NB4 (cell line): ENCODE data around the gene COL17A1.

Source experiments
- DNase-seq: peaks from one replicate; pipeline ENCODE4 v3.0.0; 2010; ENCODE audit warnings: low read depth
- H3K4me3 ChIP-seq: one replicate; pipeline ENCODE4 v1.5.1; 2011; ENCODE audit warnings: mild to moderate bottlenecking, low read depth, low read length, moderate library complexity
- CTCF ChIP-seq: IDR thresholded peaks from one replicate; pipeline ENCODE4 v1.5.1; 2012; ENCODE audit warnings: low read depth, low read length
- MYC ChIP-seq: IDR thresholded peaks from 2 replicates; pipeline ENCODE4 v1.6.1; 2011; ENCODE audit warnings: low read depth, low read length
- POLR2A ChIP-seq: IDR thresholded peaks from 2 replicates; pipeline ENCODE4 v1.6.1; 2011; ENCODE audit warnings: mild to moderate bottlenecking; ENCODE audit not compliant: insufficient read length; ENCODE audit errors: extremely low read depth
- TF ChIP-seq, protein P1 (sequence below): IDR thresholded peaks from 2 replicates; pipeline ENCODE4 v1.6.1; 2011; ENCODE audit warnings: low read depth, low read length

The COL17A1 gene

DNA sequence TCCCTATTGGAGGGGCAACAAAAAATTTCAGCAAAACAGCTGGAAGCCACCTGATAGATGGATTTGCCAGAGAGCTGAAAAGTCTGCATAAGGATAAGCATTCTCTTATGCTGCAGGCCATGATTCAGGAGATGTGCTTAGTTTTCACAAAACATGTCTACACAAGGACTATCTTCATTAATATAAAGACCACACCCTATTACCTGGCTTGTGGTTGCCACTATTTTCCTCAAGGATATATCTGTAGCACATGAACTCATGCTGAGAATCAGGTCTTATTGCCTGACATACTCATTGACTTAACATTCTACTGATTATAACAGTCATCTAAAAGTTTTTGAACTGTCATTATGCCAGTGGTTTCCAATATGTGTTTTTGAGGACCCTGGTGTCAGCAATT is 7.1 kb upstream of the COL17A1 start:
- no peak for TF ChIP-seq CTCF
- TF ChIP-seq POLR2A = no peak
- TF ChIP-seq, protein P1, sequence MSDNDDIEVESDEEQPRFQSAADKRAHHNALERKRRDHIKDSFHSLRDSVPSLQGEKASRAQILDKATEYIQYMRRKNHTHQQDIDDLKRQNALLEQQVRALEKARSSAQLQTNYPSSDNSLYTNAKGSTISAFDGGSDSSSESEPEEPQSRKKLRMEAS = no peak
- TF ChIP-seq MYC = no peak

GRCh38 chr10:104090611-104091010 is 4.9 kb upstream of the COL17A1 start:
- no peak overlapping the region for H3K4me3 ChIP-seq
- TF ChIP-seq POLR2A (no peak), MYC (no peak), CTCF (no peak)
- TF ChIP-seq, protein P1 = no peak
- DNase-seq = no peak

More for the DNA sequence above, 7.1 kb upstream of the COL17A1 start:
- no peak for DNase-seq
- H3K4me3 ChIP-seq = no peak overlapping the region

DNA sequence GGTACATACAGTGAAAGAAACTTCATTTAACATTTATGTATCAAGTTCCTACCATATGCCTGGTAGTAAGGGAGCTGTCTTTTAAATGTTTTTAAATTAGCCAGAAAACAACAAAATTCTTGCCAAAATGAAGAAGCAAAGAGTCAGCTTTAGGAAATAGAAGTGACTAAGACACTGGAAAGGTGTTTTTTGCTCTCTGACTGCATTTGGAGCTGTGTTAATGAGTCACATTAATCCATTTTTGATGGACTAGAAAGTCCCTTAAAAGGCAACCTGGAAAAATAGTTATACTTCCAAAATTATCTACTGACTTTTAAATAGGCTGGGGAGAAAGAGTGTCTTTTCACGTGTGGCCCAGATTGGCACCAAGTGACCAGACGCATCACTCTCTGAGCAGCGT is 3.9 kb upstream of the COL17A1 start:
- no peak overlapping the region for H3K4me3 ChIP-seq
- no peak for DNase-seq
- TF ChIP-seq, protein P1 = no peak
- no peak for TF ChIP-seq CTCF
- TF ChIP-seq POLR2A = no peak
- TF ChIP-seq MYC = no peak

DNA sequence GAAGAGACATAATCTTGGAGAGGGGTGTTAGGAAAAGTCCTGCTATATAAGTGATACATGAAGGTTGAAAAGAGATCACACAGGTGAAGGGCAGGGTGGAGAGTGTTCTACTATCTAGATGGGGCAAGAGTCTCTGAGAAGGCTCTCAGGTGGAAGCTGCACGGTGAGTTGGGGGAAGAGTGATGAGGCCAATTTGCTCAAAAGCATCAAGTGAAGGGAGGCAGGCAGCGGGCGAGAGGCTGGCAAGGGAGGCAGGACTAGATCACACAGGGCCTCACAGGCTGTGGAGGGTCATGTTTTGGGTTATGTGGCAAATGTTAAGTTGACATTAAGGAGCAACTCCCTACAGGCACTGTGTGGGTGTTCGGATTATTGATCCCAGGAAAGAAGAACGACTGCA is 2.6 kb upstream of the COL17A1 start:
- DNase-seq = no peak
- H3K4me3 ChIP-seq = no peak overlapping the region
- TF ChIP-seq POLR2A (no peak), MYC (no peak), CTCF (no peak)
- TF ChIP-seq, protein P1 = no peak

GRCh38 chr10:104084482-104085142 is 1.1 kb downstream of the COL17A1 start:
- TF ChIP-seq MYC = no peak
- no peak for TF ChIP-seq CTCF
- no peak for TF ChIP-seq POLR2A
- TF ChIP-seq, protein P1 = no peak
- H3K4me3 ChIP-seq = no peak overlapping the region
- DNase-seq = no peak

DNA sequence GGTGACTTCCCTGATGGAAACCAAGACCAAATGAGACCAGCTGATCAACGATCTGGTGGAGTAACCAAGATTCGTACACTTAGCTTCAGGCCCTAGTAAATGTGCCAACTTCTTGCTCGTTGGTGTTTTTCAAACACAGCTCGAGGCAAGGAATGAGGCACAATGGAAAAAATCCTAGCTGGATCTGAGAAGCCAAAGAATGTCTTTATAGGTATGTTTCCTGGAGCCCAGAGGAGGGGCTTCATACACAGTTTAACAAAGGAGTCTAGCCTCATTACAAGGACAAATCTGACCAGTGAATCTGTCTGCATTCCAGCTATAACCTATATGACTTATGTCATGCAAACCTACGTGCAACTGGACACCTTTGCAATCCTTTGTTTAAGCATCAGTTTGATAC is 3.7 kb downstream of the COL17A1 start:
- DNase-seq = no peak
- TF ChIP-seq POLR2A = no peak
- TF ChIP-seq, protein P1 = no peak
- TF ChIP-seq MYC = no peak
- TF ChIP-seq CTCF = no peak
- H3K4me3 ChIP-seq = no peak overlapping the region
